ENCODE results near the gene NAALADL2.

DNA sequence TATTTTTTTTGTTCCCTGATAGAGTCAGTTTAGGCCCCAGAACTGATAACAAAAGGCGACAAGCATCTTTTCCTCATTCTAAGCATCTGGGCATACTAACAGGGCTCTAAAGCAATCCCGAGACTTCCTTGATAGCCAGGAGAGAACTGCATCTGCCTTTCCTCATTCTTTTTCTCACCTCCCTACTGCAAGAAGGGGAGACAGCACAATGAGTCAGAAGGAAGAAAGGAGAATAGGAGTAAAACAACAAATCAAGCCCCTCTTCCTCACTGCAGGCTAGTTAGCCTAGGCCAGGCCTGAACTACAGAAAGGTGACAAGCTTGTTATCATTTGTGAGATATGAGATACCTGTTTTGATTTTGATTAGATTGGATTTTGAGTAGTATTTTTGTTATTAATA is 97.9 kb downstream of the NAALADL2 start:
- TF ChIP-seq POLR2AphosphoS2 (conservative IDR thresholded peaks at IDR 0.05; ENCODE audit: low read length) (no peak), RAD21 (conservative IDR thresholded peaks at IDR 0.05 in 1 of 2, IDR thresholded peaks at IDR 0.05 in 1 of 2) (no peak), SMC3 (IDR thresholded peaks at IDR 0.05) (no peak), CHD4 (IDR thresholded peaks at IDR 0.05; ENCODE audit: borderline replicate concordance) (no peak), POLR2A (IDR thresholded peaks at IDR 0.05; ENCODE audit: low read length) (no peak), MYC (IDR thresholded peaks at IDR 0.05; ENCODE audit: borderline replicate concordance, low read length) (no peak), ZFP36 (IDR thresholded peaks at IDR 0.05; ENCODE audit: borderline replicate concordance, partially characterized antibody) (no peak), MAZ (IDR thresholded peaks at IDR 0.05; ENCODE audit: borderline replicate concordance, low read depth, low read length) (no peak)
- TF ChIP-seq, protein P1, sequence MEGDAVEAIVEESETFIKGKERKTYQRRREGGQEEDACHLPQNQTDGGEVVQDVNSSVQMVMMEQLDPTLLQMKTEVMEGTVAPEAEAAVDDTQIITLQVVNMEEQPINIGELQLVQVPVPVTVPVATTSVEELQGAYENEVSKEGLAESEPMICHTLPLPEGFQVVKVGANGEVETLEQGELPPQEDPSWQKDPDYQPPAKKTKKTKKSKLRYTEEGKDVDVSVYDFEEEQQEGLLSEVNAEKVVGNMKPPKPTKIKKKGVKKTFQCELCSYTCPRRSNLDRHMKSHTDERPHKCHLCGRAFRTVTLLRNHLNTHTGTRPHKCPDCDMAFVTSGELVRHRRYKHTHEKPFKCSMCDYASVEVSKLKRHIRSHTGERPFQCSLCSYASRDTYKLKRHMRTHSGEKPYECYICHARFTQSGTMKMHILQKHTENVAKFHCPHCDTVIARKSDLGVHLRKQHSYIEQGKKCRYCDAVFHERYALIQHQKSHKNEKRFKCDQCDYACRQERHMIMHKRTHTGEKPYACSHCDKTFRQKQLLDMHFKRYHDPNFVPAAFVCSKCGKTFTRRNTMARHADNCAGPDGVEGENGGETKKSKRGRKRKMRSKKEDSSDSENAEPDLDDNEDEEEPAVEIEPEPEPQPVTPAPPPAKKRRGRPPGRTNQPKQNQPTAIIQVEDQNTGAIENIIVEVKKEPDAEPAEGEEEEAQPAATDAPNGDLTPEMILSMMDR (IDR thresholded peaks at IDR 0.05), result no peak
- TF ChIP-seq, protein P2, sequence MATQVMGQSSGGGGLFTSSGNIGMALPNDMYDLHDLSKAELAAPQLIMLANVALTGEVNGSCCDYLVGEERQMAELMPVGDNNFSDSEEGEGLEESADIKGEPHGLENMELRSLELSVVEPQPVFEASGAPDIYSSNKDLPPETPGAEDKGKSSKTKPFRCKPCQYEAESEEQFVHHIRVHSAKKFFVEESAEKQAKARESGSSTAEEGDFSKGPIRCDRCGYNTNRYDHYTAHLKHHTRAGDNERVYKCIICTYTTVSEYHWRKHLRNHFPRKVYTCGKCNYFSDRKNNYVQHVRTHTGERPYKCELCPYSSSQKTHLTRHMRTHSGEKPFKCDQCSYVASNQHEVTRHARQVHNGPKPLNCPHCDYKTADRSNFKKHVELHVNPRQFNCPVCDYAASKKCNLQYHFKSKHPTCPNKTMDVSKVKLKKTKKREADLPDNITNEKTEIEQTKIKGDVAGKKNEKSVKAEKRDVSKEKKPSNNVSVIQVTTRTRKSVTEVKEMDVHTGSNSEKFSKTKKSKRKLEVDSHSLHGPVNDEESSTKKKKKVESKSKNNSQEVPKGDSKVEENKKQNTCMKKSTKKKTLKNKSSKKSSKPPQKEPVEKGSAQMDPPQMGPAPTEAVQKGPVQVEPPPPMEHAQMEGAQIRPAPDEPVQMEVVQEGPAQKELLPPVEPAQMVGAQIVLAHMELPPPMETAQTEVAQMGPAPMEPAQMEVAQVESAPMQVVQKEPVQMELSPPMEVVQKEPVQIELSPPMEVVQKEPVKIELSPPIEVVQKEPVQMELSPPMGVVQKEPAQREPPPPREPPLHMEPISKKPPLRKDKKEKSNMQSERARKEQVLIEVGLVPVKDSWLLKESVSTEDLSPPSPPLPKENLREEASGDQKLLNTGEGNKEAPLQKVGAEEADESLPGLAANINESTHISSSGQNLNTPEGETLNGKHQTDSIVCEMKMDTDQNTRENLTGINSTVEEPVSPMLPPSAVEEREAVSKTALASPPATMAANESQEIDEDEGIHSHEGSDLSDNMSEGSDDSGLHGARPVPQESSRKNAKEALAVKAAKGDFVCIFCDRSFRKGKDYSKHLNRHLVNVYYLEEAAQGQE (IDR thresholded peaks at IDR 0.05), result no peak

Measured in A549 (cell line).